Activated naive CD4-positive, alpha-beta T cell treated with anti-CD3 and anti-CD28 coated beads, Interleukin-2, amount 50 U/mL, for 24 hours (primary cell): ENCODE measurements around the gene RIMOC1.

Experiments
- H3K27ac Mint-ChIP-seq: one replicate; pipeline ENCODE4 v1.8.0; 2021; ENCODE audit warnings: mild to moderate bottlenecking, mixed read lengths
- H3K27me3 Mint-ChIP-seq: one replicate; pipeline ENCODE4 v1.8.0; 2021; ENCODE audit warnings: mixed read lengths
- H3K36me3 Mint-ChIP-seq: one replicate; pipeline ENCODE4 v1.8.0; 2021; ENCODE audit warnings: mixed read lengths
- H3K4me1 Mint-ChIP-seq: one replicate; pipeline ENCODE4 v1.8.0; 2021; ENCODE audit warnings: mixed read lengths
- H3K4me3 Mint-ChIP-seq: one replicate; pipeline ENCODE4 v1.8.0; 2021; ENCODE audit warnings: mild to moderate bottlenecking, mixed read lengths
- H3K9me3 Mint-ChIP-seq: one replicate; pipeline ENCODE4 v1.8.0; 2021; ENCODE audit warnings: mixed read lengths

The RIMOC1 gene

GRCh38 chr5:41903892-41904799 lies at the start of gene RIMOC1:
Gene RIMOC1 (plus strand): TSS chr5:41904344. CDS start chr5:41904368, 24 bp downstream.
- H3K4me3 Mint-ChIP-seq: peak within 1 kb of the TSS; percentile 95
- no peaks in the 10 kb centered on the region for H3K9me3 Mint-ChIP-seq
- no peaks in the 10 kb centered on the region for H3K27me3 Mint-ChIP-seq
- H3K4me1 Mint-ChIP-seq: peaks cover 46% of the 10 kb centered on the region
- peaks cover 4% of the 10 kb centered on the region for H3K36me3 Mint-ChIP-seq
- H3K27ac Mint-ChIP-seq: peak within 1 kb of the TSS; percentile 99

- Mint-ChIP-seq H3K4me1 (peaks cover 16% of the 10 kb centered on the region), H3K9me3 (no peaks in the 10 kb centered on the region), H3K4me3 (no peak overlapping the region), H3K27ac (no peak overlapping the region), H3K36me3 (peaks cover 9% of the 10 kb centered on the region), H3K27me3 (no peaks in the 10 kb centered on the region)
These were observed 47.3 kb upstream of the RIMOC1 start for GRCh38 chr5:41856644-41857491.

GRCh38 chr5:41857989-41858388 lies 46.2 kb upstream of the RIMOC1 start:
- Mint-ChIP-seq H3K27ac (peak overlapping the region; percentile 57), H3K4me3 (no peak overlapping the region), H3K36me3 (peaks cover 8% of the 10 kb centered on the region), H3K9me3 (no peaks in the 10 kb centered on the region), H3K4me1 (peaks cover 17% of the 10 kb centered on the region), H3K27me3 (no peaks in the 10 kb centered on the region)

GRCh38 chr5:41858890-41859289 lies 45.3 kb upstream of the RIMOC1 start:
- Mint-ChIP-seq H3K27ac (peak overlapping the region; percentile 77), H3K9me3 (no peaks in the 10 kb centered on the region), H3K27me3 (no peaks in the 10 kb centered on the region), H3K4me3 (no peak overlapping the region), H3K36me3 (peaks cover 8% of the 10 kb centered on the region), H3K4me1 (peaks cover 24% of the 10 kb centered on the region)

GRCh38 chr5:41863871-41864486 lies 40.2 kb upstream of the RIMOC1 start:
- Mint-ChIP-seq H3K27me3 (no peaks in the 10 kb centered on the region), H3K4me3 (peak overlapping the region; percentile 23), H3K27ac (peak overlapping the region; percentile 60), H3K4me1 (peaks cover 67% of the 10 kb centered on the region), H3K36me3 (peaks cover 8% of the 10 kb centered on the region), H3K9me3 (no peaks in the 10 kb centered on the region)

GRCh38 chr5:41869151-41869723 lies 34.9 kb upstream of the RIMOC1 start:
- H3K27me3 Mint-ChIP-seq: no peaks in the 10 kb centered on the region
- peaks cover 58% of the 10 kb centered on the region for H3K4me1 Mint-ChIP-seq
- H3K9me3 Mint-ChIP-seq: no peaks in the 10 kb centered on the region
- peak overlapping the region; percentile 88 for H3K27ac Mint-ChIP-seq
- peaks cover 2% of the 10 kb centered on the region for H3K36me3 Mint-ChIP-seq
- peak overlapping the region; percentile 86 for H3K4me3 Mint-ChIP-seq

- Mint-ChIP-seq H3K27ac (peak within 1 kb of the TSS; percentile 88), H3K27me3 (no peaks in the 10 kb centered on the region), H3K4me3 (peak within 1 kb of the TSS; percentile 86), H3K9me3 (no peaks in the 10 kb centered on the region), H3K36me3 (no peaks in the 10 kb centered on the region), H3K4me1 (peaks cover 55% of the 10 kb centered on the region)
These were observed 34.2 kb upstream of the RIMOC1 start, which contains the start of gene OXCT1 for GRCh38 chr5:41869724-41870626. Gene OXCT1 (minus strand): TSS chr5:41870425. CDS start chr5:41870358, 67 bp downstream.

GRCh38 chr5:41870627-41871048 lies 33.5 kb upstream of the RIMOC1 start:
- peaks cover 53% of the 10 kb centered on the region for H3K4me1 Mint-ChIP-seq
- peak overlapping the region; percentile 81 for H3K27ac Mint-ChIP-seq
- H3K27me3 Mint-ChIP-seq: no peaks in the 10 kb centered on the region
- no peaks in the 10 kb centered on the region for H3K9me3 Mint-ChIP-seq
- H3K4me3 Mint-ChIP-seq: peak overlapping the region; percentile 86
- no peaks in the 10 kb centered on the region for H3K36me3 Mint-ChIP-seq

- Mint-ChIP-seq H3K9me3 (no peaks in the 10 kb centered on the region), H3K27me3 (no peaks in the 10 kb centered on the region), H3K36me3 (no peaks in the 10 kb centered on the region), H3K4me1 (peaks cover 42% of the 10 kb centered on the region), H3K27ac (no peak overlapping the region), H3K4me3 (no peak overlapping the region)
These were observed 32.3 kb upstream of the RIMOC1 start for GRCh38 chr5:41871852-41872251.

GRCh38 chr5:41874512-41875060 lies 29.6 kb upstream of the RIMOC1 start:
- Mint-ChIP-seq H3K4me3 (no peak overlapping the region), H3K36me3 (no peaks in the 10 kb centered on the region)

GRCh38 chr5:41875121-41875520 lies 29.0 kb upstream of the RIMOC1 start:
- no peaks in the 10 kb centered on the region for H3K36me3 Mint-ChIP-seq
- peaks cover 18% of the 10 kb centered on the region for H3K4me1 Mint-ChIP-seq
- H3K27me3 Mint-ChIP-seq: peaks cover 2% of the 10 kb centered on the region
- peak overlapping the region; percentile 2 for H3K4me3 Mint-ChIP-seq
- H3K9me3 Mint-ChIP-seq: no peaks in the 10 kb centered on the region
- H3K27ac Mint-ChIP-seq: no peak overlapping the region

More at GRCh38 chr5:41874512-41875060, 29.6 kb upstream of the RIMOC1 start:
- H3K9me3 Mint-ChIP-seq: no peaks in the 10 kb centered on the region
- H3K4me1 Mint-ChIP-seq: peaks cover 18% of the 10 kb centered on the region
- no peak overlapping the region for H3K27ac Mint-ChIP-seq
- H3K27me3 Mint-ChIP-seq: no peaks in the 10 kb centered on the region

- Mint-ChIP-seq H3K36me3 (no peaks in the 10 kb centered on the region), H3K4me1 (peaks cover 8% of the 10 kb centered on the region), H3K27me3 (peaks cover 8% of the 10 kb centered on the region), H3K4me3 (no peak overlapping the region), H3K9me3 (no peaks in the 10 kb centered on the region), H3K27ac (no peak overlapping the region)
These were observed 27.5 kb upstream of the RIMOC1 start for GRCh38 chr5:41876678-41877077.

- no peaks in the 10 kb centered on the region for H3K9me3 Mint-ChIP-seq
- no peaks in the 10 kb centered on the region for H3K36me3 Mint-ChIP-seq
- H3K4me1 Mint-ChIP-seq: peaks cover 8% of the 10 kb centered on the region
- H3K27me3 Mint-ChIP-seq: peaks cover 11% of the 10 kb centered on the region
- H3K4me3 Mint-ChIP-seq: no peak overlapping the region
- no peak overlapping the region for H3K27ac Mint-ChIP-seq
These were observed 26.7 kb upstream of the RIMOC1 start for GRCh38 chr5:41877408-41877807.

- H3K27ac Mint-ChIP-seq: no peak overlapping the region
- H3K27me3 Mint-ChIP-seq: peaks cover 11% of the 10 kb centered on the region
These were observed 26.0 kb upstream of the RIMOC1 start for GRCh38 chr5:41878173-41878572.

More at GRCh38 chr5:41878173-41878572, 26.0 kb upstream of the RIMOC1 start:
- Mint-ChIP-seq H3K36me3 (no peaks in the 10 kb centered on the region), H3K4me3 (no peak overlapping the region), H3K9me3 (no peaks in the 10 kb centered on the region), H3K4me1 (peaks cover 8% of the 10 kb centered on the region)
